HFFc6 (cell line): ENCODE results near the gene TERB1. TPM values are rescaled to one million over a fixed set of nuclear protein-coding genes. Genes with fewer than 3 reads are reported as not detected.

ENCODE experiments used
- DNase-seq: peaks from one replicate; pipeline ENCODE4 v3.0.0-alpha.2; 2018
- H3K27ac Mint-ChIP-seq: 2 replicates; pipeline ENCODE4 v1.8.0; 2020; ENCODE audit warnings: mild to moderate bottlenecking, mixed read lengths
- H3K27me3 Mint-ChIP-seq: 2 replicates; pipeline ENCODE4 v1.8.0; 2021; ENCODE audit warnings: mild to moderate bottlenecking, moderate library complexity, mixed read lengths; ENCODE audit not compliant: insufficient read depth
- H3K36me3 Mint-ChIP-seq: 2 replicates; pipeline ENCODE4 v1.8.0; 2021; ENCODE audit warnings: low read depth, mixed read lengths
- H3K4me1 Mint-ChIP-seq: 2 replicates; pipeline ENCODE4 v1.8.0; 2020; ENCODE audit warnings: low read depth, mixed read lengths
- H3K4me3 Mint-ChIP-seq: 2 replicates; pipeline ENCODE4 v1.8.0; 2020; ENCODE audit warnings: mild to moderate bottlenecking, moderate library complexity, mixed read lengths
- H3K9me3 Mint-ChIP-seq: 2 replicates; pipeline ENCODE4 v1.8.0; 2020; ENCODE audit warnings: mild to moderate bottlenecking, mixed read lengths
- CTCF ChIP-seq: fragments of 200-600 bp; sonication (generic); IDR thresholded peaks from 2 replicates; pipeline ENCODE4 v1.5.0; 2021; ENCODE audit warnings: antibody characterized with exemption, mild to moderate bottlenecking
- total RNA-seq, 6 experiments: library from RNA; stranded (reverse); fragmentation: NEBNext Ultra II Directional; extraction: Animal tissue kit (Norgen Biotek cat#: 25700); gene quantifications; 2 replicates in 1 of 6; 3 replicates in 5 of 6; pipeline ENCODE4 v1.2.3, GENCODE V29; 2021

The TERB1 gene
- total RNA-seq, 6 experiments from 2014 or later: not detected

GRCh38 chr16:66844342-66845079 lies 43.1 kb upstream of the TERB1 start, which contains the start of gene CA7:
Gene CA7, plus strand, starts transcription at chr16:66844414. Its CDS starts 74 bp downstream, at chr16:66844488.
- DNase-seq: no peak
- no peaks in the 10 kb centered on the region for H3K9me3 Mint-ChIP-seq
- no peaks in the 10 kb centered on the region; the same call in 1 of the 2 replicates for H3K4me1 Mint-ChIP-seq
- no peak within 1 kb of the TSS for H3K27ac Mint-ChIP-seq
- H3K36me3 Mint-ChIP-seq: no peaks in the 10 kb centered on the region
- peaks cover 70% of the 10 kb centered on the region for H3K27me3 Mint-ChIP-seq
- H3K4me3 Mint-ChIP-seq: no peak within 1 kb of the TSS; the same call in 1 of the 2 replicates
- no peak for TF ChIP-seq CTCF

- Mint-ChIP-seq H3K27me3 (peaks cover 70% of the 10 kb centered on the region), H3K4me1 (no peaks in the 10 kb centered on the region; the same call in 1 of the 2 replicates), H3K9me3 (no peaks in the 10 kb centered on the region), H3K27ac (no peak overlapping the region), H3K4me3 (no peak overlapping the region; the same call in 1 of the 2 replicates), H3K36me3 (no peaks in the 10 kb centered on the region)
- no peak for TF ChIP-seq CTCF
- no peak for DNase-seq
These were observed 42.6 kb upstream of the TERB1 start for GRCh38 chr16:66844009-66844341.

DNA sequence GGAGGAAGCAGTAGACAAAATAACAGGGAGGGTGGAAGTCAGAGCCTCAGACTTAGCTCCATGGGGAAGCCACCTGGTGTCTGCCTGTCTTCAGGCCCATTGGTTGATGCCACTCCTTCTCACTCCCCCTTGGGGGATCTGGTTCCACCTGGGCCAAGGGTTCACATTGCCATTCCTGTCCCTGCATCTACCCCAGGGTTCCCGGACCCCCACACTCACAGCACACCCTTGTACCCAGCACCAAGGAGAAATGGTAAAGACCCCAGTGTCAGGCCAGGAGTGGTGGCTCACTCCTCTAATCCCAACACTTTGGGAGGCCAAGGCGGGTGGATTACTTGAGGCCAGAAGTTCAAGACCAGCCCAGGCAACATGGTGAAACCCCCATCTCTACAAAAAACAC lies 41.8 kb upstream of the TERB1 start:
- H3K4me3 Mint-ChIP-seq: no peak overlapping the region
- no peak overlapping the region for H3K27ac Mint-ChIP-seq

DNA sequence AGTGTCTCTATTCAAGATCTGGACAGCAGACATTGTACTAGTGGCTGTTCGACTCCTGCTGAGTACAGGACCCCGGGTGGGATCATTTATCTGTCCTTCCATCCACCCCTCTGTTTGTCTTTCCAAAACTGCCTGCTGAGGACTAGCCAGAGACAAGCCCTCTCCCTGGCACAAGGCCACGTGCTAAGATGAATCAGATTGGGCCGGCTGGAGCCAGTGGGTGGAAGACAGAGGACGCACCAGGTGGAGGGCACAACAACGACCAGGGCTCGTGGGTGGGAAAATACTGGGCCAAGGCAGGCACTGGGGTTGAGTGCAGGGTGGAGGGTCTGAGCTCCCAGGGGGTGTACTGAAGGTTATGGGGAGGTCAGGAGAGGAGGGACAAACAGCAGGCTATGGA lies 41.4 kb upstream of the TERB1 start:
- peaks cover 69% of the 10 kb centered on the region for H3K27me3 Mint-ChIP-seq
- TF ChIP-seq CTCF: no peak

More for the DNA sequence above, 41.8 kb upstream of the TERB1 start:
- Mint-ChIP-seq H3K9me3 (peaks cover 6% of the 10 kb centered on the region), H3K36me3 (0 out of 2 replicates have a peak, but pooled peaks cover 5% of the 10 kb centered on the region), H3K4me1 (no peaks in the 10 kb centered on the region; the same call in 1 of the 2 replicates), H3K27me3 (peaks cover 71% of the 10 kb centered on the region)
- TF ChIP-seq CTCF: no peak
- DNase-seq: no peak

DNA sequence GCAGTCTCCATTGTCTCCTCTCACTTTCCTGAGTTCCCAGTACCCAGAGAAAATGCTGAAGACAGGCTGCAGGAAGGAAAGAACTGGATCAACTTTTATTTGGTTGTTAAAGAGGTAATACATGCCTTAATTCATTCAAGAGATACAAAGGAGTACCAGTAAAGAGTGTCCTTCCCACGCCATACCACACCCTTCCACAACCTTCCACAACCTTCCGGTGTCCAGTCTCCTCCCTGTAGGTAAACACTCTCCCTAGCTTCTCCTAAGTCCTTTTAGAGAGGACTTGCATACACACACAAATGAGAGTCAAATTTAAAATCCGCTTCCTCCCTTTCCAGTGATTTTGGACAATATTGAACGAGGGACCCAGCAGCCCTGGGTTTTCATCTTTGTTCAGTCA lies 40.0 kb upstream of the TERB1 start:
- Mint-ChIP-seq H3K4me1 (no peaks in the 10 kb centered on the region; the same call in 1 of the 2 replicates), H3K4me3 (no peak overlapping the region), H3K9me3 (peaks cover 8% of the 10 kb centered on the region), H3K27ac (no peak overlapping the region), H3K36me3 (0 out of 2 replicates have a peak, but pooled peaks cover 6% of the 10 kb centered on the region), H3K27me3 (peaks cover 60% of the 10 kb centered on the region)
- DNase-seq: no peak
- TF ChIP-seq CTCF: no peak

More for the DNA sequence above, 41.4 kb upstream of the TERB1 start:
- H3K4me3 Mint-ChIP-seq: no peak overlapping the region
- H3K36me3 Mint-ChIP-seq: 0 out of 2 replicates have a peak, but pooled peaks cover 6% of the 10 kb centered on the region
- no peak overlapping the region for H3K27ac Mint-ChIP-seq
- H3K4me1 Mint-ChIP-seq: no peaks in the 10 kb centered on the region; the same call in 1 of the 2 replicates
- H3K9me3 Mint-ChIP-seq: peaks cover 8% of the 10 kb centered on the region
- no peak for DNase-seq
